ENCODE measurements around the gene CELF2.

Gene CELF2

DNA sequence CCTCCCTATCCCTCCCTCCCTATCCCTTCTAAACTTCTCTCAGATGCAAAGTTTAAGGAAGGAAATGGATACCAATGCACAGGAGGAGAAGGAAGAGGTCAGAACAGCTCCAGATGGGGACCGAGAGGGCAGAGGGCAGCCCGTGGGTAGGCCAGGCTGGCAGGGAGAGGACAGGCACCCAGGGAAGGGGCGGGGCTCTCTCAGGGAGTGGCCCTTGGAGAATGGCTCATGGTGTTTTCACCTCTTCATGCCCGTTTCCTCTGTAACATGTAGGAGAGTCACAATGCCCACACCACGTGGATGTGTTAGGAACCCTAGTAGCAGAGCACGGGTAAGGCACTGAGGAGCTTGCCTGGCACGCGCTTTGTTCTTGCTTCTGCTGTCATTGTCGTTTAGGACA lies 264.5 kb downstream of the CELF2 start:
- in situ Hi-C loops (cut with MboI; ENCODE audit: low pct_unique_long_range_greater_than_20kb, low sequenced_read_pairs, unreplicated experiment), result no loop called here
- DNase-seq (ENCODE audit: low spot score), result no peak
- TF ChIP-seq, protein P1, sequence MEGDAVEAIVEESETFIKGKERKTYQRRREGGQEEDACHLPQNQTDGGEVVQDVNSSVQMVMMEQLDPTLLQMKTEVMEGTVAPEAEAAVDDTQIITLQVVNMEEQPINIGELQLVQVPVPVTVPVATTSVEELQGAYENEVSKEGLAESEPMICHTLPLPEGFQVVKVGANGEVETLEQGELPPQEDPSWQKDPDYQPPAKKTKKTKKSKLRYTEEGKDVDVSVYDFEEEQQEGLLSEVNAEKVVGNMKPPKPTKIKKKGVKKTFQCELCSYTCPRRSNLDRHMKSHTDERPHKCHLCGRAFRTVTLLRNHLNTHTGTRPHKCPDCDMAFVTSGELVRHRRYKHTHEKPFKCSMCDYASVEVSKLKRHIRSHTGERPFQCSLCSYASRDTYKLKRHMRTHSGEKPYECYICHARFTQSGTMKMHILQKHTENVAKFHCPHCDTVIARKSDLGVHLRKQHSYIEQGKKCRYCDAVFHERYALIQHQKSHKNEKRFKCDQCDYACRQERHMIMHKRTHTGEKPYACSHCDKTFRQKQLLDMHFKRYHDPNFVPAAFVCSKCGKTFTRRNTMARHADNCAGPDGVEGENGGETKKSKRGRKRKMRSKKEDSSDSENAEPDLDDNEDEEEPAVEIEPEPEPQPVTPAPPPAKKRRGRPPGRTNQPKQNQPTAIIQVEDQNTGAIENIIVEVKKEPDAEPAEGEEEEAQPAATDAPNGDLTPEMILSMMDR (IDR thresholded peaks at IDR 0.05; ENCODE audit: extremely low read depth, insufficient read depth, missing control alignments), result no peak

DNA sequence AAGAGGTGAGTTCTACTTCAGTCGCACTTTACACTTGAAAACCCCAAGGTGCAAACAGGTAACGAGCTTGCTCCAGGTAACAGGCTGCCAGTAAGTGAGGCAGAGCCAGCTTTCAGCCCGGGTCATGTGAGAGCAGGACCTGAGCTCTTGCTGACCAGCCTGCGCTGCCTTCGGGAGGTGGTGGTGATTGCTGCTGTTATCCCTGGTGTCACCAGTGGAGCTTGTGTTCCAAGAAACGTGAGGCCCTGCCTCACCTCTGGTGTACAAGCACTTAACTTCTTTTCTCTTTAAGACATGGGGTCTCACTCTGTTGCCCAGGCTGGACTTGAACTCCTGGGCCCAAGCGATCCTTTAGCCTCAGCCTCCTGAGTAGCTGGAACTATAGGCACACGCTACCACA lies 265.0 kb downstream of the CELF2 start:
- TF ChIP-seq, protein P1 (IDR thresholded peaks at IDR 0.05; ENCODE audit: extremely low read depth, insufficient read depth, missing control alignments), result no peak
- in situ Hi-C loops (cut with MboI; ENCODE audit: low pct_unique_long_range_greater_than_20kb, low sequenced_read_pairs, unreplicated experiment), result no loop called here
- DNase-seq (ENCODE audit: low spot score), result no peak

DNA sequence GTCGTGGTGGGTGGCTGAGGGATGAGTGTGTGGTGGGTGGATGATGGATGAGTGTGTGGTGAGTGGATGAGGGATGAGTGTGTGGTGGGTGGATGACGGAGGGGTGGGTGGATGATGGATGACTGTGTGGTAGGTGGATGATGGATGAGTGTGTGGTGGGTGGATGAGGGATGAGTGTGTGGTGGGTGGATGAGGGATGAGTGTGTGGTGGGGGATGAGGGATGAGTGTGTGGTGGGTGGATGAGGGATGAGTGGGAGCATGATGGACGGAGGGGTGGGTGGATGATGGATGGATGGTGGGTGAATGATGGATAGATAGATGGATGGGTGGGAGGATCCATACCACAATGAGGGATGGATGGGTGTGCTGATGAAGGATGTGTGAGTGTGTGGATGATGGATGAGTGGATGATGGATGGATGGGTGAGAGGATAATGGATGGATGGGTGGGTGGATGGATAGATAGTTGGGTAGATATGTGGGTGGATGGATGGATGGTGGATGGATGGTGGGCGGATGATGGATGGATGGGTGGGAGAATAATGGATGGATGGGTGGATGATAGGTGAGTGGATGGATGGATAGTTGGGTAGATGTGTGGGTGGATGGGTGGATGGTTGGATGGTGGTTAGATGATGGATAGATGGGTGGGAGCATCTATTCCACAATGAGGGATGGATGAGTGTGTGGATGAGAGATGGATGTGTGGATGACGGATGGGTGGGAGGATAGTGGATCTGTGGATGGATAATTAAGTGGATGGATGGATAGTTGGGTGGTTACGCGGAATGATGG lies 266.8 kb downstream of the CELF2 start:
- DNase-seq (ENCODE audit: low spot score), result no peak
- in situ Hi-C loops (cut with MboI; ENCODE audit: low pct_unique_long_range_greater_than_20kb, low sequenced_read_pairs, unreplicated experiment), result no loop called here
- TF ChIP-seq, protein P1 (IDR thresholded peaks at IDR 0.05; ENCODE audit: extremely low read depth, insufficient read depth, missing control alignments), result no peak

DNA sequence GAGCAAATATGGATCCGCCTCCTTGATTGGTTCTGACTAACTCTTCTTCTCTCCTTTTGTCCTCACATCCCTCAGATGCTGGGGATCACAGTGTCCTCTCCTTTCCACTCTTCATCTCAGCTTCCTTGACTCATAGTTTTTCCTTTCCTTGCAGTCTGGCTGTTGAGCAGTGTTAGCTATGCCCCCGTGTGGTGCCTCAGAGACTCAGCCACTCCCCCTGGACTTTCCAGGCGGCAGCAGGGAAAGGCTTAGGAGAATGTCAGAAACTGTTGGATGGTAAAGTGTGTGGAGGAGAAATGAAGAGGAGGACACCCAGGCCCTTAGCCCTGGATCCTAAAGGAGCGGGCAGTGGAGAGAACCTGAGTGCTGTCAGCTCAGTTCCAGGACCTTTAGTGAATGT lies 267.5 kb downstream of the CELF2 start:
- DNase-seq (ENCODE audit: low spot score), result no peak
- TF ChIP-seq, protein P1 (IDR thresholded peaks at IDR 0.05; ENCODE audit: extremely low read depth, insufficient read depth, missing control alignments), result no peak
- in situ Hi-C loops (cut with MboI; ENCODE audit: low pct_unique_long_range_greater_than_20kb, low sequenced_read_pairs, unreplicated experiment), result no loop called here

DNA sequence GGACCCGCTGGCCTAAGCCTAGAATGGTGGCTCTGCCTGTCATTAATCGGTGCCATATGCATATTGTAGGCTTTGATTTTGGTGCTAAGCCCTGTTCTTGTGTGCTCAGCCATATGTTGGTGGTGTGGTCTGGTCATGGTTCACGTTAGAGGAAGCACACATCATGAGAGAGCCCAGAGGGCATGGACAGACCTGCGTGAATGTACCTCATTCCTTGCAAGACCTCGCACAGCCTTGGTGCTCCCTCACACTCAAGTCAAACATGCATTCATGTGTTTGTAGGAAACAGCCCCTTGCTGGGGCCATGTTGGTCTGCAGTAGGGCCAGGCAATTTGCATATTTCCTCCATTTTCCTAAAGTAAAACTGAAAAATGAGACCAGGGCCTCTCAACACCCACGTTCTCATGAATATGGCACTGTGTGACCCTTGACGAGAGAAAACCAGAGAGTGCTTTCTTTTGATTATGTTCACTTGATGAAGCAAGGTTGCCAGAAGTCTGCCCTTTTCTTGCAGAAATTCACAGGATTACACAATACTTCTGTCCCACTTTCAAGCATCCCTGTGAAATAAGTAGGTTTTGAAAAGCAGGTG lies 268.7 kb downstream of the CELF2 start:
- in situ Hi-C loops (cut with MboI; ENCODE audit: low pct_unique_long_range_greater_than_20kb, low sequenced_read_pairs, unreplicated experiment), result no loop called here
- DNase-seq (ENCODE audit: low spot score), result peak; percentile 84
- TF ChIP-seq, protein P1 (IDR thresholded peaks at IDR 0.05; ENCODE audit: extremely low read depth, insufficient read depth, missing control alignments), result no peak

DNA sequence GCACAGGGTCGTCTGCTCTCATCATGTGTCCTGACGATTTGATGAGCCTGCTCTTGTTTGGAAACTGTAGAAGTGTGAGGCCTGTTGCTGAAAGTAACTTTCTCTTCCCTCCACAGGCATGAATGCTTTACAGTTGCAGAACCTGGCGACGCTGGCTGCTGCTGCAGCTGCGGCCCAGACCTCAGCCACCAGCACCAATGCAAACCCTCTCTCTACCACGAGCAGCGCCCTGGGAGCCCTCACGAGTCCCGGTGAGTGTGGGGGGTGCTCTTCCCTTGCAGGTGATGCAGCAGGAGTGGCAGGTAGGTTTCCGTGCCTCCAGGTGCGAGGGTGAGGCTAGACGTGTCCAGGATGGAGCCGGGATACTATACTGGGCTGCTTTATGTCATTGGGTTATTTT lies 270.6 kb downstream of the CELF2 start:
- in situ Hi-C loops (cut with MboI; ENCODE audit: low pct_unique_long_range_greater_than_20kb, low sequenced_read_pairs, unreplicated experiment), result no loop called here
- no peak for DNase-seq (ENCODE audit: low spot score)
- TF ChIP-seq, protein P1 (IDR thresholded peaks at IDR 0.05; ENCODE audit: extremely low read depth, insufficient read depth, missing control alignments), result no peak

Data from GM13977 (cell line).